ENCODE data around the gene EIF2S2.
"Not testable (repeated sequence)": the region's sequence is repeated elsewhere in the genome, so short reads cannot be mapped to it uniquely, and the experiment has no call there.

Gene EIF2S2

DNA sequence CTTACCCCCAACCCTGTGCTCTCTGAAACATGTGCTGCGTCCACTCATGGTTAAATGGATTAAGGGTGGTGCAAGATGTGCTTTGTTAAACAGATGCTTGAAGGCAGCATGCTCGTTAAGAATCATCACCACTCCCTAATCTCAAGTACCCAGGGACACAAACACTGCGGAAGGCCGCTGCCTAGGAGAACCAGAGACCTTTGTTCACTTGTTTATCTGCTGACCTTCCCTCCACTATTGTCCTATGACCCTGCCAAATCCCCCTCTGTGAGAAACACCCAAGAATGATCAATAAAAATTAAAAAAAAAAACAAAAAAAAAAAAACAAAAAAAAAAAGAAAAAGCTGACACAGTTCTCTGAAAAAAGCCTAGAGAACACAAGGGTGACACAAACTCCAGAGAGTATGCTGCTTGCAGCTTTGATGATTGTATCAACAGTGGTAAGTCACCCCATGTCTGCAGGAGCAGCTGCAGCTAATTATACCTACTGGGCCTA is 21.4 kb upstream of the EIF2S2 start:
- not testable (repeated sequence) for H3K9ac ChIP-seq (ENCODE audit: low read length); H3K27me3 ChIP-seq (ENCODE audit: control insufficient read depth, insufficient read depth, low read length); H3K4me1 ChIP-seq (ENCODE audit: control insufficient read depth, insufficient read depth, low read length); H3K4me3 ChIP-seq (ENCODE audit: low read length); H3K9me3 ChIP-seq (ENCODE audit: control insufficient read depth, low read length); H3K36me3 ChIP-seq (ENCODE audit: control insufficient read depth, insufficient read depth, low read length)

DNA sequence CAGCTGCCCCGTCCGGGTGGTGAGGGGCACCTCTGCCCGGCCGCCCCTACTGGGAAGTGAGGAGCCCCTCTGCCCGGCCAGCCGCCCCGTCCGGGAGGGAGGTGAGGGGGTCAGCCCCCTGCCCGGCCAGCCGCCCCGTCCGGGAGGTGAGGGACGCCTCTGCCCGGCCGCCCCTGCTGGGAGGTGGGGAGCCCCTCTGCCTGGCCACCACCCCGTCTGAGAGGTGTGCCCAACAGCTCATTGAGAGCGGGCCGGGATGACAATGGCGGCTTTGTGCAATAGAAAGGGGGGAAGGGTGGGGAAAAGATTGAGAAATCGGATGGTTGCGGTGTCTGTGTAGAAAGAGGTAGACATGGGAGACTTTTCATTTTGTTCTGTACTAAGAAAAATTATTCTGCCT is 20.9 kb upstream of the EIF2S2 start:
- H3K4me3 ChIP-seq (ENCODE audit: low read length); H3K36me3 ChIP-seq (ENCODE audit: control insufficient read depth, insufficient read depth, low read length); H3K27me3 ChIP-seq (ENCODE audit: control insufficient read depth, insufficient read depth, low read length); H3K4me1 ChIP-seq (ENCODE audit: control insufficient read depth, insufficient read depth, low read length); H3K9ac ChIP-seq (ENCODE audit: low read length); H3K9me3 ChIP-seq (ENCODE audit: control insufficient read depth, low read length): not testable (repeated sequence)

DNA sequence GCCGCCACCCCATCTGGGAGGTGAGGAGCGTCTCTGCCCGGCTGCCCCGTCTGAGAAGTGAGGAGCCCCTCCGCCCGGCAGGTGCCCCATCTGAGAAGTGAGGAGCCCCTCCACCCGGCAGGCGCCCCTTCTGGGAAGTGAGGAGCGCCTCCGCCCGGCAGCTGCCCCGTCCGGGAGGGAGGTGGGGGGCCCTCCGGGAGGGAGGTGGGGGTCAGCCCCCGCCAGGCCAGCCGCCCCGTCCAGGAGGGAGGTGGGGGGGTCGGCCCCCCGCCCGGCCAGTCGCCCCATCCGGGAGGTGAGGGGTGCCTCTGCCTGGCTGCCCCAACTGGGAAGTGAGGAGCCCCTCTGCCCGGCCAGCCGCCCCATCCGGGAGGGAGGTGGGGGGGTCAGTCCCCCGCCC is 20.4 kb upstream of the EIF2S2 start:
- H3K27me3 ChIP-seq (ENCODE audit: control insufficient read depth, insufficient read depth, low read length); H3K9ac ChIP-seq (ENCODE audit: low read length); H3K4me3 ChIP-seq (ENCODE audit: low read length); H3K4me1 ChIP-seq (ENCODE audit: control insufficient read depth, insufficient read depth, low read length); H3K36me3 ChIP-seq (ENCODE audit: control insufficient read depth, insufficient read depth, low read length); H3K9me3 ChIP-seq (ENCODE audit: control insufficient read depth, low read length): not testable (repeated sequence)

DNA sequence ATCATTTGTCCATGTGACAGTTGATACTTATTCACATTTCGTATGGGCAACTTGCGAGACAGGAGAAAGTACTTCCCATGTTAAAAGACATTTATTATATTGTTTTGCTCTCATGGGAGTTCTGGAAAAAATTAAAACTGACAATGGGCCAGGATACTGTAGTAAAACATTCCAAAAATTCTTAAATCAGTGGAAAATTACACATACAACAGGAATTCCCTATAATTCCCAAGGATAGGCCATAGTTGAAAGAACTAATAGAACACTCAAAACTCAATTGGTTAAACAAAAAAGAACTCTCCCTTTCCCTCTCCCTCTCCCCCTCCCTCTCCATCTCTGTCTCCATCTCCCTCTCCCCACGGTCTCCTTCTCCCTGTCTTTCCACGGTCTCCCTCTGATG is 19.4 kb upstream of the EIF2S2 start:
- Histone ChIP-seq H3K36me3 (ENCODE audit: control insufficient read depth, insufficient read depth, low read length) (no peaks in the 10 kb centered on the region), H3K9ac (ENCODE audit: low read length) (no peak overlapping the region), H3K9me3 (ENCODE audit: control insufficient read depth, low read length) (no peaks in the 10 kb centered on the region), H3K4me1 (ENCODE audit: control insufficient read depth, insufficient read depth, low read length) (peaks cover 4% of the 10 kb centered on the region), H3K27me3 (ENCODE audit: control insufficient read depth, insufficient read depth, low read length) (no peaks in the 10 kb centered on the region), H3K4me3 (ENCODE audit: low read length) (no peak overlapping the region)

DNA sequence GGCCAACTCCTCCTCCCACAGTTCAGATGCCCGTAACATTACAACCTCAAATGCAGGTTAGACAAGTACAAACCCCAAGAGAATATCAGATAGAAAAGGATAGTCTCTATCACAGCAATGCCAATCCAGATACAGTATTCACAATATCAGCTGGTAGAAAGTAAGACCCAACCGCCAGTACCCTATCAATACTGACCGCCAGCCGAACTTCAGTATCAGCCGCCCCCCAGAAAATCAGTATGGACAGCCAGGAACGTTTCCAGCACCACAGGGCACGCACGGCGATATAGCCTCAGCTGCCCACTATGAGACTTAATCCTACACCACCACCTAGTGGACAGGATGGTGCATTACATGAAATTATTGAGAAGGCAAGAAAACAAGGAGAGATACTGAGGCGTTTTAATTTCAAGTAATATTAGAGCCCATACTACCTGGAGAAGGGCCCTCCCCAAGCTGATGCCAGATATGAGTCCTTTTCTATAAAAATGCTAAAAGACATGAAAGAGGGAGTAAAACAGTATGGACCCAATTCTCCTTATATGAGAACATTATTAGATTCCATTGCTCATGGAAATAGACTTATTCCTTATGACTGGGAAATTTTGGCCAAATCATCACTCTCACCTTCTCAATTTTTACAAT is 17.6 kb upstream of the EIF2S2 start:
- Histone ChIP-seq H3K36me3 (ENCODE audit: control insufficient read depth, insufficient read depth, low read length) (no peaks in the 10 kb centered on the region), H3K4me3 (ENCODE audit: low read length) (no peak overlapping the region), H3K9ac (ENCODE audit: low read length) (no peak overlapping the region)

DNA sequence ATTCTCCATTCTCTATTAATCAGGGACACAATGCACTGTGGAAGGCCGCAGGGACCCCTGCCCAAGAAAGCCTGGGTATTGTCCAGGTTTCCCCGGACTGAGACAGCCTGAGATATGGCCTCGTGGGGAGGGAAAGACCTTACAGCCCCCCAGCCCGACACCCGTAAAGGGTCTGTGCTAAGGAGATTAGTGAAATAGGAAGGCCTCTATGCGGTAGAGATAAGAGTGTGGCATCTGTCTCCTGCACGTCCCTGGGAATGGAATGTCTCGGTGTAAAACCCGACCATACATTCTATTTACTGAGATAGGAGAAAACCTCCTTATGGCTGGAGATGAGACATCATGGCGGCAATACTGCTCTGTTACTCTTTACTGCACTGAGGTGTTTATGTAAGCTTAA is 15.7 kb upstream of the EIF2S2 start:
- Histone ChIP-seq H3K9me3 (ENCODE audit: control insufficient read depth, low read length) (no peaks in the 10 kb centered on the region), H3K36me3 (ENCODE audit: control insufficient read depth, insufficient read depth, low read length) (no peaks in the 10 kb centered on the region), H3K9ac (ENCODE audit: low read length) (no peak overlapping the region), H3K27me3 (ENCODE audit: control insufficient read depth, insufficient read depth, low read length) (no peaks in the 10 kb centered on the region), H3K4me3 (ENCODE audit: low read length) (no peak overlapping the region), H3K4me1 (ENCODE audit: control insufficient read depth, insufficient read depth, low read length) (peaks cover 4% of the 10 kb centered on the region)

More for the DNA sequence above, 17.6 kb upstream of the EIF2S2 start:
- Histone ChIP-seq H3K4me1 (ENCODE audit: control insufficient read depth, insufficient read depth, low read length) (peaks cover 4% of the 10 kb centered on the region), H3K9me3 (ENCODE audit: control insufficient read depth, low read length) (no peaks in the 10 kb centered on the region), H3K27me3 (ENCODE audit: control insufficient read depth, insufficient read depth, low read length) (no peaks in the 10 kb centered on the region)

DNA sequence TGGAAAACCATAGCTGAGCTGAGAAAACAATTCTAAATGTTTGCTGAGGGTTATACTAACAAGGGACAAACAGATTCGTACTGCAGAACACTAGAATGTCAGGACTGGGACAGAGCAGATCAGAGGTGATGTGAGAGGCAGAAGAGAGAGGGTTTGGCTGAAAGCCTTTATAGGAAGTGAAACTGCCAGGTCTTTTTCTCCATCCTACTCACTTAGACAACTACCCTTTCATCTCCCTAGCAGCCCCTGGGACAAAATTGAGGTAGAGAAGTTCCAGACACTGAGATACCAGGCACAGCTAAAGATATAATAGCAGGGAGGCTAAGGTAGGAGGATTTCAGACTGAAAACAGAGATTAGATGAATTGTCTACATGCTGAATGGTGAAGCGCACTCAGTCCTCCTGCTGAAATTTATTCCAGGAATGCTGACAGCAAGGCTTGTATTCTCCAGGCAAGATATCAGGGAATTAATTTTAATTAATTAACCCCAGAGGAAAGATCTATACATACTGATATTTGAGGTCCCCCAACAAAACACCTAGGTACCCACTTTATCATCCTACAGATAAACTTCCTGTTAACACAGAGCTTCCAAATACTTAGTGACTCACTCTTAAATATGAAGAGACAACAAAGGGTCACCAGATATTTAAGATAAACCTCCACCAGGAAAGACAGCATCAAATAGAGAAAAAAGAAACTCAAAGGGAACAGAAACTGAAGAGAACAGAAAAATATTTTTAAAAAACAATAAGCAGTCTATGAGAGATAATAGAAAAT is 12.6 kb upstream of the EIF2S2 start:
- H3K4me1 ChIP-seq (ENCODE audit: control insufficient read depth, insufficient read depth, low read length): peaks cover 4% of the 10 kb centered on the region
- H3K9me3 ChIP-seq (ENCODE audit: control insufficient read depth, low read length): no peaks in the 10 kb centered on the region
- no peaks in the 10 kb centered on the region for H3K36me3 ChIP-seq (ENCODE audit: control insufficient read depth, insufficient read depth, low read length)
- no peak overlapping the region for H3K9ac ChIP-seq (ENCODE audit: low read length)
- no peaks in the 10 kb centered on the region for H3K27me3 ChIP-seq (ENCODE audit: control insufficient read depth, insufficient read depth, low read length)
- no peak overlapping the region for H3K4me3 ChIP-seq (ENCODE audit: low read length)

DNA sequence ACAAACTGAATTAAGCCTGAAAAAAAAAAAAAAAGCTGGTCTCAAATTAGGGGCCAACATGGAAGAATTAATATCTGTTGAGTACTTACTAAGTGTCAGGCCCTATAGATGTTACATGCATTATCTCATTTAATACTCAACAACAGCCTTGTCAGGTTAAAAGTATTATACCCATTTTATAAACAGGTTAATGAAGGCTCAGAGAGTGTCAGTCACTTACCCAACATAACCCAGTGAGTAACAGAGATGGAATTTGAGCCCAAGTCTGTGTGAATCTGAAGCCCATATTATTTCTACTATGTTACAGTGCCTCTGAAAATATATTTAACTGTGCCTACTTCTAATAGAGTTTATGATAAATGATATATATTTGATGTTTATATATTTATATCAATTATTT is 11.3 kb upstream of the EIF2S2 start:
- Histone ChIP-seq H3K9ac (ENCODE audit: low read length) (no peak overlapping the region), H3K4me1 (ENCODE audit: control insufficient read depth, insufficient read depth, low read length) (no peaks in the 10 kb centered on the region), H3K4me3 (ENCODE audit: low read length) (no peak overlapping the region), H3K36me3 (ENCODE audit: control insufficient read depth, insufficient read depth, low read length) (no peaks in the 10 kb centered on the region), H3K9me3 (ENCODE audit: control insufficient read depth, low read length) (no peaks in the 10 kb centered on the region), H3K27me3 (ENCODE audit: control insufficient read depth, insufficient read depth, low read length) (no peaks in the 10 kb centered on the region)

DNA sequence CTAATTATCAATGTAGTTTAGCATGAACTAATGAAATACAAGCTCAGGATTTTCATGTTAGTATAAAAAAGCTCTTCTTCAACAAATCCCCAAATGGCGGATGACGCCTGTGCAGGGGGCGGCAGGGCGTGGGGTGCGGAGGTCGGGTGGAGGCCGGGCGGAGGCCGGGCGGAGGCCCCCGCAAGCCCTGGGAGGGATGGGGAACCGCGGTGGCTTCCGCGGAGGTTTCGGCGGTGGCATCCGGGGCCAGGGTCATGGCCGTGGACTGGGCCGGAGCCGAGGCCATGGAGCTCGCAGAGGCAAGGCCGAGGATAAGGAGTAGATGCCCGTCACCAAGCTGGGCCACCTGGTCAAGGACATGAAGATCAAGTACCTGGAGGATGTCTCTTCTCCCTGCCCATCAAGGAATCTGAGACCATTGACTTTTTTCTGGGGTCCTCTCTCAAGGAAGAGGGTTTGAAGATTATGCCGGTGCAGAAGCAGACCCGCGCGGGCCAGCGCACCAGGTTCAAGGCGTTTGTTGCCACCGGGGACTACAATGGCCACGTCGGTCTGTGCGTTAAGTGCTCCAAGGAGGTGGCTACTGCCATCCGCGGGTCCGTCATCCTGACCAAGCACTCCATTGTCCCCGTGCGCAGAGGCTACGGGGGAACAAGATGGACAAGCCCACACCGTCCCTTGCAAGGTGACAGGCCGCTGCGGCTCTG is 10.4 kb upstream of the EIF2S2 start:
- Histone ChIP-seq H3K4me1 (ENCODE audit: control insufficient read depth, insufficient read depth, low read length) (no peaks in the 10 kb centered on the region), H3K4me3 (ENCODE audit: low read length) (no peak overlapping the region), H3K27me3 (ENCODE audit: control insufficient read depth, insufficient read depth, low read length) (no peaks in the 10 kb centered on the region), H3K36me3 (ENCODE audit: control insufficient read depth, insufficient read depth, low read length) (no peaks in the 10 kb centered on the region), H3K9me3 (ENCODE audit: control insufficient read depth, low read length) (no peaks in the 10 kb centered on the region), H3K9ac (ENCODE audit: low read length) (no peak overlapping the region)

DNA sequence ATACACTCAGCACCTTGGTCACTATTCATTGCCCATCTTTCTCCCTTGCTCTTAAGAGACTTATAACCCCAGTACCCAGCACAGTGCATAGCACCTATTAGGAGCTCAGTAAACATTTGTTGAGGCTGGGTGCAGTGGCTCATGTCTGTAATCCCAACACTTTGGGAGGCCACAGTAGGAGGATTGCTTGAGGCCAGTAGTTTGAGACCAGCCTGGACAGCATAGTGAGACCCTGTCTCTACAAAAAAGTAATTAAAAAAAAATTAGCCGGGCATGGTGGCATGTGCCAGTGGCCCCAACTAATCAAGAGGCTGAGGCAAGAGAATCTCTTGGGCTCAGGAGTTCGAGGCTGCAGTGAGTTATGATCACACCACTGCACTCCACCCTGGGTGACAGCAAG is 8.2 kb upstream of the EIF2S2 start:
- Histone ChIP-seq H3K9me3 (ENCODE audit: control insufficient read depth, low read length) (no peaks in the 10 kb centered on the region), H3K27me3 (ENCODE audit: control insufficient read depth, insufficient read depth, low read length) (no peaks in the 10 kb centered on the region), H3K36me3 (ENCODE audit: control insufficient read depth, insufficient read depth, low read length) (no peaks in the 10 kb centered on the region), H3K4me1 (ENCODE audit: control insufficient read depth, insufficient read depth, low read length) (no peaks in the 10 kb centered on the region), H3K4me3 (ENCODE audit: low read length) (no peak overlapping the region), H3K9ac (ENCODE audit: low read length) (no peak overlapping the region)

DNA sequence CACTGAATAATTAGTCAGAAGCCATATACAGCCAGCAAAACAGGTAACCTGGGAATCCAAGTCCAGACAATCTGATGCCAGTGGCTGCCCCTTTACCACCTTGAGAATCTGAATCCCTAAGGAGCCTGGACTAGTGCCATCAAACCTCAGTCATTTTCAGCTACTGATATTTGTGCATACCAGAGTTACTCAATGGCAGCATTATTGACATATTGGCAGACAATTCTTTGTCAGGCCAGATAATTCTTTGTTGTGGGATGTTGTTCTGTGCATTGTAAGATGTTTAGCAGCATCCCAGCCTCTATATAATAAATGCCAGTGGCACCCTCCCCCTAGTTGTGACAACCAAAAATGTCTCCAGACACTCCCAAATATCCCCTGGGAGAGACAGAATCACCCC is 3.2 kb upstream of the EIF2S2 start:
- H3K4me3 ChIP-seq (ENCODE audit: low read length): no peak overlapping the region
- H3K27me3 ChIP-seq (ENCODE audit: control insufficient read depth, insufficient read depth, low read length): no peaks in the 10 kb centered on the region
- no peaks in the 10 kb centered on the region for H3K9me3 ChIP-seq (ENCODE audit: control insufficient read depth, low read length)
- no peak overlapping the region for H3K9ac ChIP-seq (ENCODE audit: low read length)
- peaks cover 3% of the 10 kb centered on the region for H3K4me1 ChIP-seq (ENCODE audit: control insufficient read depth, insufficient read depth, low read length)
- no peaks in the 10 kb centered on the region for H3K36me3 ChIP-seq (ENCODE audit: control insufficient read depth, insufficient read depth, low read length)

DNA sequence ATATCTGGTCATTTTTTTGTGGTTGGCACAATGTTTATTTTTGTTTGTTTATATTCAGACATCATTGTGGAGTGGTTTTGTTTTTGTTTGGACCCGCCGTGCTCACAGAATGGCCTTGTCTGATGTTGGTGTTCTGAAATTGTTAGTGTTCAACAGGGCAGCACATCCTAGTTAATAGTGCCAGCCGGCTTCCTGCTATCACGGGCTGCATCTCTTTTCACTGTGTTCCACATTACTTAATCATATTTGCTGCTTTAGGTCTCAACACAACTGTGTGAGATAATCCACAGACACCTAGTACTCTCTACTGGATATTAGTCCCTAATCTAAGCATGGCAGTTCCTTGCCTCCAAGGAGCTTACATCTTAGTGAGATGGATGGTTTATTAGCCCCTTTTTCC is 2.8 kb upstream of the EIF2S2 start:
- H3K4me3 ChIP-seq (ENCODE audit: low read length): no peak overlapping the region
- H3K9ac ChIP-seq (ENCODE audit: low read length): no peak overlapping the region
- H3K36me3 ChIP-seq (ENCODE audit: control insufficient read depth, insufficient read depth, low read length): no peaks in the 10 kb centered on the region
- H3K27me3 ChIP-seq (ENCODE audit: control insufficient read depth, insufficient read depth, low read length): no peaks in the 10 kb centered on the region
- H3K4me1 ChIP-seq (ENCODE audit: control insufficient read depth, insufficient read depth, low read length): peaks cover 6% of the 10 kb centered on the region
- H3K9me3 ChIP-seq (ENCODE audit: control insufficient read depth, low read length): no peaks in the 10 kb centered on the region
